Activated T-helper 2 cell treated with anti-CD3 and anti-CD28 coated beads, Interferon-gamma antibody, Interleukin-2, Interleukin-4, amounts not matched to agents 10 μg/mL and 5 μg/mL and 100 μg/mL, durations not matched to agents 14 hours and 24 hours and 36 hours (primary cell): ENCODE measurements around the gene BATF2. TPM values are rescaled to one million over a fixed set of nuclear protein-coding genes. Genes with fewer than 3 reads are reported as not detected.
"Not testable (repeated sequence)": the region's sequence is repeated elsewhere in the genome, so short reads cannot be mapped to it uniquely, and the experiment has no call there.

Experiments used
- DNase-seq: peaks from one replicate; pipeline ENCODE4 v3.0.0; 2021; ENCODE audit warnings: low spot score
- H3K27ac Mint-ChIP-seq: one replicate; pipeline ENCODE4 v1.8.0; 2021; ENCODE audit warnings: mixed read lengths
- H3K27me3 Mint-ChIP-seq: one replicate; pipeline ENCODE4 v1.8.0; 2021; ENCODE audit warnings: low read depth, mixed read lengths
- H3K36me3 Mint-ChIP-seq: one replicate; pipeline ENCODE4 v1.8.0; 2021; ENCODE audit warnings: low read depth, mixed read lengths
- H3K4me1 Mint-ChIP-seq: one replicate; pipeline ENCODE4 v1.8.0; 2021; ENCODE audit warnings: low read depth, mixed read lengths
- H3K4me3 Mint-ChIP-seq: one replicate; pipeline ENCODE4 v1.8.0; 2021; ENCODE audit warnings: low read depth, mild to moderate bottlenecking, moderate library complexity, mixed read lengths
- H3K9me3 Mint-ChIP-seq: one replicate; pipeline ENCODE4 v1.8.0; 2021; ENCODE audit warnings: mixed read lengths
- intact Hi-C: fragments of 100-400 bp; cut with micrococcal nuclease; formaldehyde crosslinking; loops from one replicate; pipeline ENCODE4 v1.15.1; 2023
- total RNA-seq: library from RNA; stranded (reverse); gene quantifications from 2 replicates; pipeline ENCODE4 v1.2.3, GENCODE V29; 2022

The BATF2 gene
- total RNA-seq, 1 donor from 2014 or later, result 0.09 TPM

- intact Hi-C loops, result loop anchor here (1.0 to 5.0 kb wide), 8 partner anchors 13 to 545 kb away; partner anchors contain the start of genes ARL2, ATG2A, CDCA5 and FAM89B
- Mint-ChIP-seq H3K4me3 (peak within 1 kb of the TSS; percentile 76), H3K9me3 (no peaks in the 10 kb centered on the region), H3K36me3 (peaks cover 6% of the 10 kb centered on the region), H3K27ac (peak within 1 kb of the TSS; percentile 87), H3K4me1 (peaks cover 15% of the 10 kb centered on the region), H3K27me3 (peaks cover 2% of the 10 kb centered on the region)
- peak; percentile 88 for DNase-seq
Observed at GRCh38 chr11:65027213-65028067, 30.7 kb upstream of the BATF2 start, which contains the start of gene SNX15. SNX15 (plus strand) TSS chr11:65027439; CDS start chr11:65027538, 99 bp downstream.

- H3K27ac Mint-ChIP-seq, result peak overlapping the region; percentile 87
- DNase-seq, result no peak
- no peaks in the 10 kb centered on the region for H3K9me3 Mint-ChIP-seq
- H3K27me3 Mint-ChIP-seq, result peaks cover 2% of the 10 kb centered on the region
- H3K4me3 Mint-ChIP-seq, result peak overlapping the region; percentile 76
- peaks cover 15% of the 10 kb centered on the region for H3K4me1 Mint-ChIP-seq
- intact Hi-C loops, result loop anchor here (1.0 to 5.0 kb wide), 8 partner anchors 13 to 545 kb away; partner anchors contain the start of genes ARL2, ATG2A, CDCA5 and FAM89B
- no peaks in the 10 kb centered on the region for H3K36me3 Mint-ChIP-seq
Observed at GRCh38 chr11:65026810-65027209, 30.0 kb upstream of the BATF2 start.

GRCh38 chr11:65023502-65023901, 26.7 kb upstream of the BATF2 start:
- H3K27me3 Mint-ChIP-seq, H3K27ac Mint-ChIP-seq, DNase-seq, H3K9me3 Mint-ChIP-seq, H3K36me3 Mint-ChIP-seq, intact Hi-C loops, H3K4me3 Mint-ChIP-seq: not testable (repeated sequence)
- H3K4me1 Mint-ChIP-seq, result peaks cover 13% of the 10 kb centered on the region

GRCh38 chr11:65021509-65021908, 24.7 kb upstream of the BATF2 start:
- Mint-ChIP-seq H3K4me1 (peaks cover 4% of the 10 kb centered on the region), H3K9me3 (no peaks in the 10 kb centered on the region), H3K27ac (no peak overlapping the region), H3K36me3 (peaks cover 21% of the 10 kb centered on the region), H3K27me3 (peaks cover 2% of the 10 kb centered on the region), H3K4me3 (no peak overlapping the region)
- intact Hi-C loops, result no loop called here
- no peak for DNase-seq

GRCh38 chr11:65021003-65021402, 24.2 kb upstream of the BATF2 start:
- intact Hi-C loops, result no loop called here
- DNase-seq, result no peak
- Mint-ChIP-seq H3K36me3 (peaks cover 26% of the 10 kb centered on the region), H3K27me3 (peaks cover 1% of the 10 kb centered on the region), H3K4me1 (peaks cover 8% of the 10 kb centered on the region), H3K9me3 (no peaks in the 10 kb centered on the region), H3K27ac (no peak overlapping the region), H3K4me3 (no peak overlapping the region)

- Mint-ChIP-seq H3K4me1 (peaks cover 11% of the 10 kb centered on the region), H3K27ac (no peak overlapping the region), H3K27me3 (no peaks in the 10 kb centered on the region), H3K4me3 (no peak overlapping the region), H3K9me3 (no peaks in the 10 kb centered on the region), H3K36me3 (peaks cover 27% of the 10 kb centered on the region)
- DNase-seq, result no peak
- intact Hi-C loops, result no loop called here
Observed at GRCh38 chr11:65019824-65020223, 23.1 kb upstream of the BATF2 start.

GRCh38 chr11:65017937-65018336, 21.2 kb upstream of the BATF2 start:
- Mint-ChIP-seq H3K4me3 (no peak overlapping the region), H3K36me3 (peaks cover 27% of the 10 kb centered on the region), H3K27ac (no peak overlapping the region), H3K27me3 (no peaks in the 10 kb centered on the region), H3K9me3 (no peaks in the 10 kb centered on the region), H3K4me1 (peaks cover 16% of the 10 kb centered on the region)
- no peak for DNase-seq
- intact Hi-C loops, result no loop called here

- peaks cover 18% of the 10 kb centered on the region for H3K4me1 Mint-ChIP-seq
- no peak for DNase-seq
- no peaks in the 10 kb centered on the region for H3K27me3 Mint-ChIP-seq
- peak overlapping the region; percentile 15 for H3K27ac Mint-ChIP-seq
- no peak overlapping the region for H3K4me3 Mint-ChIP-seq
- intact Hi-C loops, result no loop called here
- H3K9me3 Mint-ChIP-seq, result no peaks in the 10 kb centered on the region
- H3K36me3 Mint-ChIP-seq, result peaks cover 27% of the 10 kb centered on the region
Observed at GRCh38 chr11:65016705-65017104, 19.9 kb upstream of the BATF2 start.

GRCh38 chr11:65014726-65015227, 18.0 kb upstream of the BATF2 start:
- no peak for DNase-seq
- intact Hi-C loops, result loop anchor here (1.0 to 5.0 kb wide), 4 partner anchors 13 to 98 kb away; partner anchors contain the start of genes ATG2A, CDCA5, PPP2R5B and SNX15
- peak overlapping the region; percentile 89 for H3K4me3 Mint-ChIP-seq
- peaks cover 18% of the 10 kb centered on the region for H3K4me1 Mint-ChIP-seq
- peaks cover 24% of the 10 kb centered on the region for H3K36me3 Mint-ChIP-seq
- H3K27ac Mint-ChIP-seq, result peak overlapping the region; percentile 93
- H3K27me3 Mint-ChIP-seq, result no peaks in the 10 kb centered on the region
- H3K9me3 Mint-ChIP-seq, result no peaks in the 10 kb centered on the region

GRCh38 chr11:65013888-65014725, 17.3 kb upstream of the BATF2 start, which contains the start of gene ARL2:
ARL2 (plus strand) TSS chr11:65014160; CDS start chr11:65014208, 48 bp downstream.
- Mint-ChIP-seq H3K4me1 (peaks cover 18% of the 10 kb centered on the region), H3K4me3 (peak within 1 kb of the TSS; percentile 89), H3K27ac (peak within 1 kb of the TSS; percentile 99)

GRCh38 chr11:65013130-65013887, 16.5 kb upstream of the BATF2 start:
- DNase-seq, result peak; percentile 90
- Mint-ChIP-seq H3K4me3 (peak overlapping the region; percentile 88), H3K36me3 (peaks cover 22% of the 10 kb centered on the region), H3K9me3 (no peaks in the 10 kb centered on the region), H3K4me1 (peaks cover 18% of the 10 kb centered on the region), H3K27me3 (no peaks in the 10 kb centered on the region), H3K27ac (peak overlapping the region; percentile 99)
- intact Hi-C loops, result loop anchor here (1.0 to 5.0 kb wide), 4 partner anchors 69 to 166 kb away; partner anchors contain the start of genes CDCA5, VPS51, ZFPL1 and ZNHIT2

More at GRCh38 chr11:65013888-65014725, 17.3 kb upstream of the BATF2 start, which contains the start of gene ARL2:
- intact Hi-C loops, result loop anchor here (1.0 to 5.0 kb wide), 7 partner anchors 13 to 167 kb away; partner anchors contain the start of genes ATG2A, CDCA5, PPP2R5B and SNX15
- Mint-ChIP-seq H3K27me3 (no peaks in the 10 kb centered on the region), H3K9me3 (no peaks in the 10 kb centered on the region), H3K36me3 (peaks cover 24% of the 10 kb centered on the region)
- DNase-seq, result peak; percentile 83
